Transverse colon (tissue), 3 donors: ENCODE measurements around the gene SLC24A3.

Experiments
- CTCF ChIP-seq, 5 experiments: fragments of 200-600 bp in 3 of 5; fragments of 450-650 bp in 2 of 5; sonication (generic) in 3 of 5; IDR thresholded peaks; 1 replicate in 2 of 5; 2 replicates in 3 of 5; pipeline ENCODE4 v1.5.1; 2016 to 2017; ENCODE audit warnings: antibody characterized with exemption in 5 of 5, inconsistent platforms in 3 of 5, mild to moderate bottlenecking in 2 of 5, moderate library complexity in 1 of 5
- EP300 ChIP-seq: sonication (generic); formaldehyde crosslinking; IDR thresholded peaks from one replicate; pipeline ENCODE4 v1.6.1; 2017; ENCODE audit warnings: antibody characterized with exemption, low read depth
- POLR2A ChIP-seq: fragments of 450-650 bp; IDR thresholded peaks from one replicate; pipeline ENCODE4 v1.6.1; 2016; ENCODE audit warnings: antibody characterized with exemption, mild to moderate bottlenecking, moderate library complexity

- no peak for TF ChIP-seq CTCF (IDR thresholded peaks at IDR 0.05)
- TF ChIP-seq EP300 = no peak
- TF ChIP-seq POLR2A = no peak
These were observed 436.6 kb downstream of the SLC24A3 start for GRCh38 chr20:19649041-19649440.
